Stomach (tissue), 9 donors: ENCODE measurements around the gene AQP2. TPM values are rescaled to one million over a fixed set of nuclear protein-coding genes. Genes with fewer than 3 reads are reported as not detected.

Experiments used
- DNase-seq, 2 donors: peaks; one replicate each; pipeline versions ENCODE4 v3.0.0 to v3.0.0-alpha.2; 2013 to 2019
- H3K27ac ChIP-seq, 5 donors: fragments of 200-600 bp in 4 of 5; sonication (generic) in 4 of 5; one replicate each; pipeline ENCODE4 v1.5.1; 2013 to 2019; ENCODE audit warnings: mild to moderate bottlenecking in 1 of 5, moderate library complexity in 1 of 5
- H3K27me3 ChIP-seq, 3 donors: fragments of 200-600 bp; sonication (generic); one replicate each; pipeline ENCODE4 v1.5.1; 2017 to 2019; ENCODE audit warnings: mixed run types in 1 of 3
- H3K36me3 ChIP-seq, 4 donors: fragments of 200-600 bp; sonication (generic); 1 replicate in 3 of 4; 2 replicates in 1 of 4; pipeline ENCODE4 v1.5.1; 2016 to 2019
- H3K4me1 ChIP-seq, 4 donors: fragments of 200-600 bp; sonication (generic); one replicate each; pipeline ENCODE4 v1.5.1; 2016 to 2019
- H3K4me3 ChIP-seq, 4 donors: fragments of 200-600 bp; sonication (generic) in 3 of 4; one replicate each; pipeline ENCODE4 v1.5.1; 2016 to 2019; ENCODE audit warnings: mild to moderate bottlenecking in 1 of 4
- H3K9me3 ChIP-seq, 4 donors: fragments of 200-600 bp; sonication (generic); one replicate each; pipeline ENCODE4 v1.5.1; 2016 to 2019
- CTCF ChIP-seq, 7 experiments: fragments of 450-650 bp in 4 of 7; fragments of 200-600 bp in 3 of 7; sonication (generic) in 3 of 7; IDR thresholded peaks; one replicate each; pipeline ENCODE4 v1.5.1; 2016 to 2019; ENCODE audit warnings: antibody characterized with exemption in 7 of 7, control low read depth in 2 of 7, mild to moderate bottlenecking in 1 of 7
- EP300 ChIP-seq: sonication (generic); formaldehyde crosslinking; IDR thresholded peaks from one replicate; pipeline ENCODE4 v1.6.1; 2017; ENCODE audit warnings: antibody characterized with exemption
- POLR2A ChIP-seq, 4 donors: fragments of 450-650 bp; IDR thresholded peaks; one replicate each; pipeline ENCODE4 v1.6.1; 2016; ENCODE audit warnings: antibody characterized with exemption in 4 of 4, control low read depth in 2 of 4, mild to moderate bottlenecking in 1 of 4, moderate library complexity in 1 of 4
- POLR2AphosphoS5 ChIP-seq, 3 donors: sonication (generic); formaldehyde crosslinking; IDR thresholded peaks; one replicate each; pipeline ENCODE4 v1.6.1; 2016; ENCODE audit warnings: antibody characterized with exemption in 3 of 3
- WGBS, 5 donors: extraction: QIAGEN DNeasy Blood & Tissue Kit in 3 of 5; methylation state at CpG; one replicate each; pipeline versions ENCODE4 v1.1.5 to v1.1.7; 2013 to 2018; 5-methylcytosine and 5-hydroxymethylcytosine counted together
- intact Hi-C: fragments of 100-400 bp; cut with DNase I; formaldehyde crosslinking; loops from one replicate; pipeline ENCODE4 v1.15.1; 2023; ENCODE audit warnings: low total_unique reads
- polyA plus RNA-seq, 3 donors: library from polyadenylated mRNA; stranded (reverse); fragments of 200-250 nt; gene quantifications; one replicate each; pipeline ENCODE4 v1.2.3, GENCODE V29; 2013
- total RNA-seq, 5 donors: library from RNA; depleted of rRNA; stranded (reverse); fragments of >200 nt; gene quantifications; one replicate each; pipeline versions ENCODE4 v1.1.0 to v1.2.3, GENCODE V29; 2014 to 2016
- donor health status: healthy with polysubstance abuse.
- donor health status: Bipolar disorder and iron deficiency.
- donor health status: healthy.

The AQP2 gene
- total and polyA plus RNA-seq, 8 donors: 0.92 TPM; not detected in 7

GRCh38 chr12:49957570-49957967 lies 7.0 kb downstream of the AQP2 start:
- Histone ChIP-seq H3K4me1 (peaks cover 25 to 48% (median 37%) of the 10 kb centered on the region in 4 donors), H3K9me3 (no peaks in the 10 kb centered on the region), H3K36me3 (no peaks in the 10 kb centered on the region), H3K27ac (no peak overlapping the region), H3K4me3 (no peak overlapping the region), H3K27me3 (peaks cover 0 to 98% (median 38%) of the 10 kb centered on the region in 3 donors)
- TF ChIP-seq CTCF (IDR thresholded peaks at IDR 0.05): no peak
- TF ChIP-seq EP300: no peak
- TF ChIP-seq POLR2A (IDR thresholded peaks at IDR 0.05): no peak
- no peak for TF ChIP-seq POLR2AphosphoS5 (IDR thresholded peaks at IDR 0.05)
- intact Hi-C loops: no loop called here
- DNase-seq: no peak

GRCh38 chr12:49959685-49960473 lies 9.3 kb downstream of the AQP2 start:
- Histone ChIP-seq H3K4me3 (no peak overlapping the region), H3K27ac (peak overlapping the region; percentile 40 to 78 (median 57)), H3K36me3 (no peaks in the 10 kb centered on the region), H3K27me3 (peaks cover 0 to 91% (median 35%) of the 10 kb centered on the region in 3 donors), H3K4me1 (peaks cover 25 to 61% (median 50%) of the 10 kb centered on the region in 4 donors), H3K9me3 (no peaks in the 10 kb centered on the region)
- intact Hi-C loops: no loop called here
- WGBS, 5 donors: 15 to 42% (median 25%) methylated on average over 10 to 11 of the region's 11 CpGs
- peak; percentile 72 to 83 for DNase-seq
- peak in 1 of 3 donors; percentile 52 for TF ChIP-seq POLR2AphosphoS5 (IDR thresholded peaks at IDR 0.05)
- no peak for TF ChIP-seq EP300
- no peak for TF ChIP-seq POLR2A (IDR thresholded peaks at IDR 0.05)
- TF ChIP-seq CTCF (IDR thresholded peaks at IDR 0.05): no peak

GRCh38 chr12:49960474-49961110 lies 10.1 kb downstream of the AQP2 start:
- peaks cover 0 to 84% (median 28%) of the 10 kb centered on the region in 3 donors for H3K27me3 ChIP-seq
- no peaks in the 10 kb centered on the region for H3K9me3 ChIP-seq
- H3K27ac ChIP-seq: peak overlapping the region; percentile 37 to 78 (median 57)
- peaks cover 25 to 56% (median 43%) of the 10 kb centered on the region in 4 donors for H3K4me1 ChIP-seq
- intact Hi-C loops: no loop called here
- no peaks in the 10 kb centered on the region for H3K36me3 ChIP-seq
- TF ChIP-seq POLR2A (IDR thresholded peaks at IDR 0.05): no peak
- TF ChIP-seq CTCF (IDR thresholded peaks at IDR 0.05): no peak
- TF ChIP-seq POLR2AphosphoS5 (IDR thresholded peaks at IDR 0.05): no peak
- no peak for TF ChIP-seq EP300
- DNase-seq: no peak
- peak overlapping the region; percentile 35 to 51 (median 44) for H3K4me3 ChIP-seq
- WGBS, 5 donors: 22 to 47% (median 36%) methylated on average over 7 to 13 of the region's 13 CpGs

- intact Hi-C loops: no loop called here
- H3K36me3 ChIP-seq: no peaks in the 10 kb centered on the region
- 2 to 20% (median 3%) methylated on average over 1 to 107 of the region's 111 CpGs for WGBS, 5 donors
- TF ChIP-seq EP300 (no peak), POLR2AphosphoS5 (IDR thresholded peaks at IDR 0.05) (no peak), CTCF (IDR thresholded peaks at IDR 0.05) (no peak), POLR2A (IDR thresholded peaks at IDR 0.05) (no peak)
- peaks cover 0 to 77% (median 26%) of the 10 kb centered on the region in 3 donors for H3K27me3 ChIP-seq
- H3K4me1 ChIP-seq: peaks cover 25 to 49% (median 42%) of the 10 kb centered on the region in 4 donors
- H3K4me3 ChIP-seq: peak within 1 kb of the TSS; percentile 35 to 51 (median 44)
- H3K27ac ChIP-seq: peak within 1 kb of the TSS; percentile 44 to 82 (median 70)
- peak; percentile 34 to 55 for DNase-seq
- H3K9me3 ChIP-seq: no peaks in the 10 kb centered on the region
Observed at GRCh38 chr12:49961111-49961922, 10.8 kb downstream of the AQP2 start, which contains the start of gene AQP5. AQP5 (plus strand) TSS chr12:49961872; CDS start chr12:49962018, 146 bp downstream.
